A673 (cell line): Measurements from ENCODE around the gene ZHX3. TPM values are rescaled to one million over a fixed set of nuclear protein-coding genes. Genes with fewer than 3 reads are reported as not detected.

Experiments used
- BruUV-seq: library from RNA; stranded (reverse); fragments of 400-500 nt; replicated peaks from 2 replicates; lab custom pipeline; 2021; lab: Mats Ljungman, UMichigan
- CTCF ChIA-PET: fragments of 300-600 bp; sonication (Branson Sonifier 250); formaldehyde crosslinking; loops from one replicate; lab custom pipeline; 2022; ENCODE audit warnings: antibody characterized with exemption; lab: Charles Lee
- POLR2A ChIA-PET: fragments of 300-600 bp; sonication (Branson Sonifier 250); formaldehyde crosslinking; loops from one replicate; lab custom pipeline; 2022; ENCODE audit warnings: antibody characterized with exemption; ENCODE audit not compliant: low non-redundant PET; lab: Charles Lee
- DNase-seq: peaks from one replicate; pipeline ENCODE4 v3.0.0-alpha.2; 2015; ENCODE audit warnings: low spot score
- H3K27ac ChIP-seq: fragments of 200-600 bp; sonication (generic); 2 replicates; pipeline ENCODE4 v1.5.1; 2016; ENCODE audit warnings: mixed run types, low read depth, mild to moderate bottlenecking, mixed read lengths, antibody characterized with exemption, low read length; ENCODE audit not compliant: poor library complexity, severe bottlenecking
- H3K27me3 ChIP-seq: fragments of 200-600 bp; sonication (generic); replicated peaks from 2 replicates; pipeline ENCODE4 v1.6.1; 2017; ENCODE audit warnings: mixed run types, low read depth, mild to moderate bottlenecking, mixed read lengths, antibody characterized with exemption, low read length; ENCODE audit not compliant: insufficient read depth, poor library complexity
- H3K36me3 ChIP-seq: fragments of 200-600 bp; sonication (generic); 2 replicates; pipeline ENCODE4 v1.6.1; 2016; ENCODE audit warnings: mixed run types, mild to moderate bottlenecking, mixed read lengths, antibody characterized with exemption, low read length; ENCODE audit not compliant: insufficient read depth, poor library complexity, severe bottlenecking
- H3K4me1 ChIP-seq: fragments of 200-600 bp; sonication (generic); 2 replicates; pipeline ENCODE4 v1.6.1; 2017; ENCODE audit warnings: mixed run types, mild to moderate bottlenecking, mixed read lengths, antibody characterized with exemption, low read length; ENCODE audit not compliant: insufficient read depth, poor library complexity, severe bottlenecking
- H3K4me3 ChIP-seq: fragments of 200-600 bp; sonication (generic); 2 replicates; pipeline ENCODE4 v1.5.1; 2016; ENCODE audit warnings: low read depth, mixed run types, mild to moderate bottlenecking, mixed read lengths, low read length; ENCODE audit not compliant: poor library complexity, severe bottlenecking
- H3K9me3 ChIP-seq: fragments of 200-600 bp; sonication (generic); 2 replicates; pipeline ENCODE4 v1.6.1; 2016; ENCODE audit warnings: mixed run types, low read depth, mild to moderate bottlenecking, mixed read lengths, antibody characterized with exemption, low read length; ENCODE audit not compliant: poor library complexity, severe bottlenecking
- CTCF ChIP-seq: fragments of 300-800, 200-600 bp; sonication (generic); conservative IDR thresholded peaks from 2 replicates; pipeline ENCODE4 v1.5.1; 2017; ENCODE audit warnings: low read depth, mild to moderate bottlenecking, antibody characterized with exemption, low read length, moderate library complexity, mixed read lengths
- EZH2 ChIP-seq: fragments of 200-600 bp; sonication (generic); IDR thresholded peaks from 2 replicates; pipeline ENCODE4 v1.6.1; 2017; ENCODE audit warnings: borderline replicate concordance, low read depth, mild to moderate bottlenecking, mixed read lengths, antibody characterized with exemption, low read length; ENCODE audit not compliant: poor library complexity, severe bottlenecking
- intact Hi-C: fragments of 100-400 bp; cut with micrococcal nuclease; formaldehyde crosslinking; loops from one replicate; pipeline ENCODE4 v1.10.0; 2022; ENCODE audit not compliant: unreplicated experiment
- total RNA-seq: library from RNA; stranded (reverse); gene quantifications from 2 replicates; pipeline ENCODE4 v1.2.3, GENCODE V29; 2021

The ZHX3 gene
- total RNA-seq, 1 experiment from 2014 or later: 14.0 TPM

DNA sequence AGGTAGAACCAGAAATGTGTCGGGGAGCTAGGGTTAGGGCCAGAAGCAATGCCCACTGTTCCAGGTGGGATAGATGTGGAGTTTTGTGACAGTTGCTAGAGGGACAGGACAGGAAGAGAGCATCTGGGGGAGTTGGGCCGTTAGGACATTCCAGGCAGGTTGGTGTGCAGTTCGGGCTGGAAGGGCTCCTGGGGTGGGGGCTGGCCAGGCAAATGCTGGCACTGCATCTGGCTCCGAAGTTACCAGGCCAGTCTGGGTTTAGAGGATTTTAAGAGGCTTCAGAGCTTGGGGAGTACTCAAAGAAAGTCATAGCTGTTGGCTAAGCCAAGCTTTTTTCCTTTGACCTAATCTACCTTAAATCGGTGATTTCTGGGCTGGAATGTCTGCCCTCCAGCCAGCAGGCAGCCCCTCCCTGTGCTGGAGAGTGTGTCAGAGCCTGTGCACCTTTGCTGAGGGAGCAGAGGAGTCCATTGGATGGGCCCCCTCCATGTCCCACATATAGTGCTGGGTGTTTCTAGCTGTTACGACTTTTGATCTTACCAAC lies 159.4 kb downstream of the ZHX3 start:
- no TSS peak for BruUV-seq
- Histone ChIP-seq H3K36me3 (peaks cover 21% of the 10 kb centered on the region), H3K9me3 (no peaks in the 10 kb centered on the region), H3K4me3 (no peak overlapping the region), H3K27ac (no peak overlapping the region), H3K4me1 (no peaks in the 10 kb centered on the region), H3K27me3 (no peaks in the 10 kb centered on the region)
- intact Hi-C loops: no loop called here
- ChIA-PET CTCF (no interaction called here), POLR2A (no interaction called here)
- TF ChIP-seq EZH2 (no peak), CTCF (no peak)
- DNase-seq: no peak

- POLR2A ChIA-PET: no interaction called here
- intact Hi-C loops: no loop called here
- no TSS peak for BruUV-seq
- H3K36me3 ChIP-seq: peaks cover 7% of the 10 kb centered on the region
- H3K27me3 ChIP-seq: no peaks in the 10 kb centered on the region
- CTCF ChIA-PET: no interaction called here
- H3K9me3 ChIP-seq: no peaks in the 10 kb centered on the region
- DNase-seq: no peak
- H3K27ac ChIP-seq: no peak overlapping the region
- H3K4me3 ChIP-seq: no peak overlapping the region
- no peaks in the 10 kb centered on the region for H3K4me1 ChIP-seq
- no peak for TF ChIP-seq CTCF
- no peak for TF ChIP-seq EZH2
These were observed 162.3 kb downstream of the ZHX3 start for GRCh38 chr20:41155261-41155660.

DNA sequence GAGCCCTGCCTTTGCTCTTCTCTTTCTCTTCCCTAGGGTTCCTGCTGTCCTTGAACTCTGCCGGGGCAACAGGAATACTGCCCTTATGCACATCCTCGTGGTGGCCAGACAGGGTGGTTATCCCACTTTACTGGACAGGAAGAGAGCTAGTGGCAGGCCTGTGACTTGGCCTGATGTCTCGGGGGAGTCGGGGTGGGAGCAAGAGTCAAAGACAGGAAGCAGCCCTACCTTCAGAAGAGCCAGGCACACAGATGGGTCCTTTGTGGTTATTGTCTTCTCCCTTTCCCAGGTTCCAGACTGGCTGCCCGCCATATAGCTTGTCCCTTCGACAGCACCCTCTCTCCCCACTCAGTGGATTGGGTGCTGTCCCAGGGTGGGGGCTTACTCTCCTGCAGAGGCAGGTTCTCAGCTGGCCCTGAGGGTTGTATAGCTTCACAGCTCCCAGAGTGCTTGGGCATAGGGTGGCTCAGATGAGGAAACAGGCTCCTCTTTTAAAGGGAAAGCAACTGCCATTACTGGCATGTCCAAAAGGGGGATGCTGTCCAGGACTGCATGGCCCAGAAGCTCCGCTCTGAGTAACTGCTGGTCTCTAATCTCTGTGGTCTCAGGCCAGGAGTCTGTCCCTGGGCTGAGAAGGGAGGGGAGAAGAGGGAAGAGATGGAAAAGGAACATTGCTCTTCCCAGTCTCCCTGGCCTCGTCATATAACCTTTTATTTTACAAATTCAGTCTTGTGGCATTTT lies 162.9 kb downstream of the ZHX3 start:
- CTCF ChIA-PET: no interaction called here
- DNase-seq: no peak
- no peak overlapping the region for H3K27ac ChIP-seq
- H3K27me3 ChIP-seq: no peaks in the 10 kb centered on the region
- peaks cover 2% of the 10 kb centered on the region for H3K4me1 ChIP-seq
- intact Hi-C loops: no loop called here
- POLR2A ChIA-PET: no interaction called here
- peaks cover 2% of the 10 kb centered on the region for H3K36me3 ChIP-seq
- no peak for TF ChIP-seq CTCF
- no peak for TF ChIP-seq EZH2
- no TSS peak for BruUV-seq
- no peaks in the 10 kb centered on the region for H3K9me3 ChIP-seq
- no peak overlapping the region for H3K4me3 ChIP-seq
